SK-N-SH (cell line): ENCODE measurements around the gene WDR75.

Experiments used
- EP300 ChIP-seq, 2 experiments: IDR thresholded peaks; 2 replicates each; pipeline versions ENCODE4 v1.4.0 to v1.6.1; 2012; ENCODE audit warnings: borderline replicate concordance in 1 of 2, low read depth in 1 of 2, low read length in 1 of 2
- EZH2phosphoT487 ChIP-seq: fragments of 200-600 bp; sonication (generic); IDR thresholded peaks from 2 replicates; pipeline ENCODE4 v1.6.1; 2017; ENCODE audit warnings: low read depth, mixed run types, mild to moderate bottlenecking, antibody characterized with exemption, moderate library complexity, borderline replicate concordance
- GABPA ChIP-seq: IDR thresholded peaks from 2 replicates; pipeline ENCODE4 v1.4.0; 2012; ENCODE audit warnings: low read depth, mild to moderate bottlenecking
- MXI1 ChIP-seq: IDR thresholded peaks from 2 replicates; pipeline ENCODE4 v1.6.1; 2012; ENCODE audit warnings: mild to moderate bottlenecking, low read depth, low read length, improper control_type of control experiment
- POLR2AphosphoS5 ChIP-seq: IDR thresholded peaks from 2 replicates; pipeline ENCODE4 v1.6.1; 2012; ENCODE audit warnings: low read depth, low read length
- RCOR1 ChIP-seq: fragments of 150-350 bp; IDR thresholded peaks from 2 replicates; pipeline ENCODE4 v1.6.1; 2017; ENCODE audit warnings: antibody characterized with exemption, low read length
- TF ChIP-seq, protein P1 (sequence below): IDR thresholded peaks from 2 replicates; pipeline ENCODE4; 2012
- TF ChIP-seq, protein P2 (sequence below): fragments of 200-600 bp; sonication (generic); IDR thresholded peaks from 2 replicates; pipeline ENCODE4 v1.6.1; 2017; ENCODE audit warnings: antibody characterized with exemption, mild to moderate bottlenecking, moderate library complexity
- TF ChIP-seq, protein P3 (sequence below): fragments of 150-350 bp; IDR thresholded peaks from 2 replicates; pipeline ENCODE4 v1.6.1; 2017; ENCODE audit warnings: antibody characterized with exemption, low read length, low read depth, borderline replicate concordance

DNA sequence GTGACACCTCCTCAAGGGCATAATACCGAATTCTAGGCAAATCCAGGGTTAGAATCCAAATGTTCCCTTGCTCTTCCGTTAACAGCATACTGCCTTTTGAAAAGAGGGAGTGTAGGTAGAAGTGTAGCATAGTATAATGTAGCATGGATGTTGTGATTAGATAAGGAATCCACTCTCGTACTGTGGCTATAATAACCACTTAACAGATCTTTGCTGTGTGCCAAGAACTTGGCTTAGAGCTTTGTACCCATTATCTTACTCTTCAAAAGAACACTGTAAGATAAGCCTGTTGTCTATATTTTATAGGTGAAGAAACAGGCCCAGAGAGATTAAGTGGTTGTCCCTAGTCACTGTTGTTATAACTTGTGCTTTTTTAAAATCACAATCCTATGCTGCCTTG, 24.2 kb downstream of the WDR75 start:
- TF ChIP-seq, protein P1, sequence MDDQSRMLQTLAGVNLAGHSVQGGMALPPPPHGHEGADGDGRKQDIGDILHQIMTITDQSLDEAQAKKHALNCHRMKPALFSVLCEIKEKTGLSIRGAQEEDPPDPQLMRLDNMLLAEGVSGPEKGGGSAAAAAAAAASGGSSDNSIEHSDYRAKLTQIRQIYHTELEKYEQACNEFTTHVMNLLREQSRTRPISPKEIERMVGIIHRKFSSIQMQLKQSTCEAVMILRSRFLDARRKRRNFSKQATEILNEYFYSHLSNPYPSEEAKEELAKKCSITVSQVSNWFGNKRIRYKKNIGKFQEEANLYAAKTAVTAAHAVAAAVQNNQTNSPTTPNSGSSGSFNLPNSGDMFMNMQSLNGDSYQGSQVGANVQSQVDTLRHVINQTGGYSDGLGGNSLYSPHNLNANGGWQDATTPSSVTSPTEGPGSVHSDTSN, result no peak
- TF ChIP-seq, protein P2, sequence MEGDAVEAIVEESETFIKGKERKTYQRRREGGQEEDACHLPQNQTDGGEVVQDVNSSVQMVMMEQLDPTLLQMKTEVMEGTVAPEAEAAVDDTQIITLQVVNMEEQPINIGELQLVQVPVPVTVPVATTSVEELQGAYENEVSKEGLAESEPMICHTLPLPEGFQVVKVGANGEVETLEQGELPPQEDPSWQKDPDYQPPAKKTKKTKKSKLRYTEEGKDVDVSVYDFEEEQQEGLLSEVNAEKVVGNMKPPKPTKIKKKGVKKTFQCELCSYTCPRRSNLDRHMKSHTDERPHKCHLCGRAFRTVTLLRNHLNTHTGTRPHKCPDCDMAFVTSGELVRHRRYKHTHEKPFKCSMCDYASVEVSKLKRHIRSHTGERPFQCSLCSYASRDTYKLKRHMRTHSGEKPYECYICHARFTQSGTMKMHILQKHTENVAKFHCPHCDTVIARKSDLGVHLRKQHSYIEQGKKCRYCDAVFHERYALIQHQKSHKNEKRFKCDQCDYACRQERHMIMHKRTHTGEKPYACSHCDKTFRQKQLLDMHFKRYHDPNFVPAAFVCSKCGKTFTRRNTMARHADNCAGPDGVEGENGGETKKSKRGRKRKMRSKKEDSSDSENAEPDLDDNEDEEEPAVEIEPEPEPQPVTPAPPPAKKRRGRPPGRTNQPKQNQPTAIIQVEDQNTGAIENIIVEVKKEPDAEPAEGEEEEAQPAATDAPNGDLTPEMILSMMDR, result no peak
- TF ChIP-seq RCOR1 (no peak), EP300 (IDR thresholded peaks at IDR 0.05; ENCODE audit: borderline replicate concordance in 1 of 2, low read depth in 1 of 2, low read length in 1 of 2) (no peak), GABPA (no peak), EZH2phosphoT487 (no peak), POLR2AphosphoS5 (no peak), MXI1 (no peak)
- TF ChIP-seq, protein P3, sequence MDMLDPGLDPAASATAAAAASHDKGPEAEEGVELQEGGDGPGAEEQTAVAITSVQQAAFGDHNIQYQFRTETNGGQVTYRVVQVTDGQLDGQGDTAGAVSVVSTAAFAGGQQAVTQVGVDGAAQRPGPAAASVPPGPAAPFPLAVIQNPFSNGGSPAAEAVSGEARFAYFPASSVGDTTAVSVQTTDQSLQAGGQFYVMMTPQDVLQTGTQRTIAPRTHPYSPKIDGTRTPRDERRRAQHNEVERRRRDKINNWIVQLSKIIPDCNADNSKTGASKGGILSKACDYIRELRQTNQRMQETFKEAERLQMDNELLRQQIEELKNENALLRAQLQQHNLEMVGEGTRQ, result no peak
